ENCODE results near the gene AMN.

GRCh38 chr14:102944448-102945330 lies 22.2 kb downstream of the AMN start:
- TF ChIP-seq CTCF (IDR thresholded peaks at IDR 0.05; ENCODE audit: low read depth, low read length, missing input control) (no peak), TAF1 (conservative IDR thresholded peaks at IDR 0.05) (no peak), ZBTB33 (IDR thresholded peaks at IDR 0.05) (no peak), ATF3 (IDR thresholded peaks at IDR 0.05) (no peak), NR2F2 (IDR thresholded peaks at IDR 0.05) (no peak), JUND (IDR thresholded peaks at IDR 0.05) (no peak), GABPA (IDR thresholded peaks at IDR 0.05 in 1 of 2, conservative IDR thresholded peaks at IDR 0.05 in 1 of 2) (no peak), FOXA1 (IDR thresholded peaks at IDR 0.05) (no peak), YY1 (IDR thresholded peaks at IDR 0.05) (no peak), SP1 (IDR thresholded peaks at IDR 0.05) (no peak)

Data from liver (tissue), 3 donors.